Measurements from ENCODE around the gene TSPAN9.

TSPAN9 gene

GRCh38 chr12:3279832-3280231 is 202.7 kb downstream of the TSPAN9 start:
- Mint-ChIP-seq H3K9me3 (no peaks in the 10 kb centered on the region), H3K4me3 (no peak overlapping the region), H3K27ac (no peak overlapping the region), H3K27me3 (peaks cover 45 to 49% of the 10 kb centered on the region in 2 donors), H3K36me3 (no peaks in the 10 kb centered on the region), H3K4me1 (peaks cover 4 to 14% of the 10 kb centered on the region in 2 donors)
- no peak for ATAC-seq (replicated peaks)
- no peak for DNase-seq

- no peaks in the 10 kb centered on the region for H3K9me3 Mint-ChIP-seq
- DNase-seq (no peak), ATAC-seq (replicated peaks) (no peak)
- H3K27me3 Mint-ChIP-seq: peaks cover 39 to 48% of the 10 kb centered on the region in 2 donors
- H3K27ac Mint-ChIP-seq: no peak overlapping the region
- no peaks in the 10 kb centered on the region for H3K36me3 Mint-ChIP-seq
- peaks cover 3 to 6% of the 10 kb centered on the region in 2 donors for H3K4me1 Mint-ChIP-seq
- H3K4me3 Mint-ChIP-seq: no peak overlapping the region
These were observed 203.8 kb downstream of the TSPAN9 start for GRCh38 chr12:3280967-3281366.

- H3K27me3 Mint-ChIP-seq: peaks cover 31 to 40% of the 10 kb centered on the region in 2 donors
- peaks cover 3 to 6% of the 10 kb centered on the region in 2 donors for H3K4me1 Mint-ChIP-seq
- ATAC-seq (replicated peaks): peak; percentile 70 to 93
- no peak overlapping the region for H3K4me3 Mint-ChIP-seq
- no peaks in the 10 kb centered on the region for H3K9me3 Mint-ChIP-seq
- no peak overlapping the region for H3K27ac Mint-ChIP-seq
- DNase-seq: peak; percentile 29
- no peaks in the 10 kb centered on the region for H3K36me3 Mint-ChIP-seq
These were observed 204.6 kb downstream of the TSPAN9 start for GRCh38 chr12:3281588-3282383.

GRCh38 chr12:3282384-3282670 is 205.1 kb downstream of the TSPAN9 start:
- ATAC-seq (replicated peaks) (no peak), DNase-seq (no peak)
- no peak overlapping the region for H3K27ac Mint-ChIP-seq
- no peaks in the 10 kb centered on the region for H3K36me3 Mint-ChIP-seq
- H3K27me3 Mint-ChIP-seq: peaks cover 31 to 43% of the 10 kb centered on the region in 2 donors
- H3K4me3 Mint-ChIP-seq: no peak overlapping the region
- no peaks in the 10 kb centered on the region for H3K9me3 Mint-ChIP-seq
- H3K4me1 Mint-ChIP-seq: peaks cover 3 to 6% of the 10 kb centered on the region in 2 donors

- H3K36me3 Mint-ChIP-seq: no peaks in the 10 kb centered on the region
- H3K9me3 Mint-ChIP-seq: no peaks in the 10 kb centered on the region
- peaks cover 24 to 43% of the 10 kb centered on the region in 2 donors for H3K27me3 Mint-ChIP-seq
- no peak for ATAC-seq (replicated peaks)
- no peak for DNase-seq
- H3K4me3 Mint-ChIP-seq: no peak overlapping the region
- peaks cover 3 to 6% of the 10 kb centered on the region in 2 donors for H3K4me1 Mint-ChIP-seq
- H3K27ac Mint-ChIP-seq: no peak overlapping the region
These were observed 206.0 kb downstream of the TSPAN9 start for GRCh38 chr12:3283137-3283680.

- Mint-ChIP-seq H3K4me3 (no peak overlapping the region), H3K4me1 (peaks cover 3 to 6% of the 10 kb centered on the region in 2 donors), H3K27me3 (peaks cover 17 to 35% of the 10 kb centered on the region in 2 donors), H3K36me3 (no peaks in the 10 kb centered on the region), H3K27ac (peak overlapping the region; percentile 26), H3K9me3 (no peaks in the 10 kb centered on the region)
- DNase-seq: no peak
- no peak for ATAC-seq (replicated peaks)
These were observed 207.2 kb downstream of the TSPAN9 start for GRCh38 chr12:3284405-3284804.

- ATAC-seq (replicated peaks): no peak
- no peaks in the 10 kb centered on the region for H3K9me3 Mint-ChIP-seq
- DNase-seq: no peak
- H3K27me3 Mint-ChIP-seq: peaks cover 18 to 30% of the 10 kb centered on the region in 2 donors
- H3K4me3 Mint-ChIP-seq: no peak overlapping the region
- H3K27ac Mint-ChIP-seq: no peak overlapping the region
- H3K36me3 Mint-ChIP-seq: no peaks in the 10 kb centered on the region
- peaks cover 3 to 6% of the 10 kb centered on the region in 2 donors for H3K4me1 Mint-ChIP-seq
These were observed 208.4 kb downstream of the TSPAN9 start for GRCh38 chr12:3285570-3285969.

- no peak overlapping the region for H3K4me3 Mint-ChIP-seq
- no peak overlapping the region for H3K27ac Mint-ChIP-seq
- H3K9me3 Mint-ChIP-seq: no peaks in the 10 kb centered on the region
- ATAC-seq (replicated peaks): no peak
- H3K4me1 Mint-ChIP-seq: no peaks in the 10 kb centered on the region
- H3K36me3 Mint-ChIP-seq: no peaks in the 10 kb centered on the region
- H3K27me3 Mint-ChIP-seq: peaks cover 22 to 48% of the 10 kb centered on the region in 2 donors
- no peak for DNase-seq
These were observed 211.5 kb downstream of the TSPAN9 start for GRCh38 chr12:3288690-3289089.

- ATAC-seq (replicated peaks) (no peak), DNase-seq (no peak)
- Mint-ChIP-seq H3K27ac (no peak overlapping the region), H3K36me3 (no peaks in the 10 kb centered on the region), H3K4me1 (no peaks in the 10 kb centered on the region), H3K9me3 (no peaks in the 10 kb centered on the region), H3K27me3 (peaks cover 19 to 41% of the 10 kb centered on the region in 2 donors), H3K4me3 (no peak overlapping the region)
These were observed 212.5 kb downstream of the TSPAN9 start for GRCh38 chr12:3289702-3290101.

- ATAC-seq (replicated peaks) (no peak), DNase-seq (no peak)
- H3K27ac Mint-ChIP-seq: no peak overlapping the region
- H3K36me3 Mint-ChIP-seq: no peaks in the 10 kb centered on the region
- H3K27me3 Mint-ChIP-seq: peaks cover 32 to 42% of the 10 kb centered on the region in 2 donors
- no peaks in the 10 kb centered on the region for H3K9me3 Mint-ChIP-seq
- no peaks in the 10 kb centered on the region for H3K4me1 Mint-ChIP-seq
- no peak overlapping the region for H3K4me3 Mint-ChIP-seq
These were observed 214.8 kb downstream of the TSPAN9 start for GRCh38 chr12:3291939-3292338.

- H3K9me3 Mint-ChIP-seq: no peaks in the 10 kb centered on the region
- no peak overlapping the region for H3K27ac Mint-ChIP-seq
- ATAC-seq (replicated peaks) (no peak), DNase-seq (no peak)
- no peak overlapping the region for H3K4me3 Mint-ChIP-seq
- H3K4me1 Mint-ChIP-seq: no peaks in the 10 kb centered on the region
- no peaks in the 10 kb centered on the region for H3K36me3 Mint-ChIP-seq
- peaks cover 33 to 41% of the 10 kb centered on the region in 2 donors for H3K27me3 Mint-ChIP-seq
These were observed 215.7 kb downstream of the TSPAN9 start for GRCh38 chr12:3292677-3293412.

- Mint-ChIP-seq H3K9me3 (no peaks in the 10 kb centered on the region), H3K27ac (no peak overlapping the region), H3K4me1 (no peaks in the 10 kb centered on the region), H3K36me3 (no peaks in the 10 kb centered on the region), H3K27me3 (peaks cover 25 to 44% of the 10 kb centered on the region in 2 donors), H3K4me3 (no peak overlapping the region)
- ATAC-seq (replicated peaks) (no peak), DNase-seq (no peak)
These were observed 216.4 kb downstream of the TSPAN9 start for GRCh38 chr12:3293446-3294161.

- no peaks in the 10 kb centered on the region for H3K36me3 Mint-ChIP-seq
- ATAC-seq (replicated peaks) (no peak), DNase-seq (no peak)
- no peak overlapping the region for H3K4me3 Mint-ChIP-seq
- peaks cover under 1% of the 10 kb centered on the region in 2 donors for H3K4me1 Mint-ChIP-seq
- H3K9me3 Mint-ChIP-seq: no peaks in the 10 kb centered on the region
- no peak overlapping the region for H3K27ac Mint-ChIP-seq
- peaks cover 30 to 51% of the 10 kb centered on the region in 2 donors for H3K27me3 Mint-ChIP-seq
These were observed 217.3 kb downstream of the TSPAN9 start for GRCh38 chr12:3294481-3294911.

GRCh38 chr12:3295225-3295624 is 218.0 kb downstream of the TSPAN9 start:
- ATAC-seq (replicated peaks) (no peak), DNase-seq (no peak)
- Mint-ChIP-seq H3K4me1 (peaks cover 7% of the 10 kb centered on the region in 2 donors), H3K9me3 (no peaks in the 10 kb centered on the region), H3K4me3 (no peak overlapping the region), H3K36me3 (no peaks in the 10 kb centered on the region), H3K27me3 (peaks cover 30 to 59% of the 10 kb centered on the region in 2 donors), H3K27ac (no peak overlapping the region)
